NCI-H1417 treated with DMSO at 0.1 percent for 48 hours (cell line): ENCODE results near the gene HNRNPAB.
"Not testable (repeated sequence)": the region's sequence is repeated elsewhere in the genome, so short reads cannot be mapped to it uniquely, and the experiment has no call there.

Source experiments
- DNase-seq: peaks from one replicate; lab custom pipeline; 2025; lab: John Stamatoyannopoulos, UW

The HNRNPAB gene

GRCh38 chr5:178196986-178197385 is 7.3 kb upstream of the HNRNPAB start:
- DNase-seq = no peak

GRCh38 chr5:178198151-178198550 is 6.2 kb upstream of the HNRNPAB start:
- DNase-seq = not testable (repeated sequence)

- DNase-seq = no peak
Observed at GRCh38 chr5:178198706-178199105, 5.6 kb upstream of the HNRNPAB start.

- DNase-seq = no peak
Observed at GRCh38 chr5:178199581-178200434, 4.5 kb upstream of the HNRNPAB start.

- DNase-seq = no peak
Observed at GRCh38 chr5:178201221-178201926, 3.0 kb upstream of the HNRNPAB start.

- DNase-seq = no peak
Observed at GRCh38 chr5:178201927-178202235, 2.5 kb upstream of the HNRNPAB start.

DNA sequence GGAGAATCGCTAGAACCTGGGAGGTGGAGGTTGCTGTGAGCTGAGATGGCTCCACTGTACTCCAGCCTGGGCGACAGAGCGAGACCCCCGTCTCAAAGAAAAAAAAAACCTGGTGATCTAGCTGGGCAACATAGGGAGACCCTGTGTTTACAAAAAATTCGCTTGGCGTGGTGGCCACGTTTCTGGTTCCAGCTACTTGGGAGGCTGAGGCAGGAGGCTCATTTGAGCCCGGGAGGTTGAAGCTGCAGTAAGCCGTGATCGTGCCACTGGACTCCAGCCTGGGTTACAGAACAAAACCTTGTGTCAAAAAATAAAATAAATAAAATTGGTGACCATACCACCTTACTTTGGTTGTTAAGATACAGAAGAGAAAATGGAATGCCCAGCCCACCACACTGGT is 1.8 kb upstream of the HNRNPAB start:
- no peak for DNase-seq

DNA sequence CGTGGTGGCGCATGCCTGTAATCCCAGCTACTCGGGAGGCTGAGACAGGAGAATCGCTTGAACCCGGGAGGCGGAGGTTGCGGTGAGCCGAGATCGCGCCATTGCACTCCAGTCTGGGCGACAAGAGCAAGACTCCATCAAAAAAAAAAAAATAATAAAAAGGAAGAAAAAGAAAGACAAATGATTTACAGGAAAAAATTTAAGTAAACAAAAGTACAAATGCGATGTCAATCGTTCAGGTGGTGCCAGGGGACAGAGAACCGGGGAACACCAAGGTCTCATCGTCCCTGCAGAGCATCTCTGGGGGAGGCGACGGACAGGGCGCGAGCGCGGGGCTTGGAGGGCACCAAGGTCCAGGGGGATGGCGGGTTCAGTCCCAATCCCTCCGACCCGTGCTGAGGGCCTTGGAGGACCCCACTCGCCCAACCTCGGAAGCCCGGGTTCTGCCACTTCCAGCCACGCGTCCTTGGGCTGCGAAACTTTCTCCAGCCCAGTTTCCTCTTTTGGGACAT is 607 bp upstream of the HNRNPAB start:
- DNase-seq = no peak

- DNase-seq = no peak
Observed at GRCh38 chr5:178204935-178205748, 809 bp downstream of the HNRNPAB start.

DNA sequence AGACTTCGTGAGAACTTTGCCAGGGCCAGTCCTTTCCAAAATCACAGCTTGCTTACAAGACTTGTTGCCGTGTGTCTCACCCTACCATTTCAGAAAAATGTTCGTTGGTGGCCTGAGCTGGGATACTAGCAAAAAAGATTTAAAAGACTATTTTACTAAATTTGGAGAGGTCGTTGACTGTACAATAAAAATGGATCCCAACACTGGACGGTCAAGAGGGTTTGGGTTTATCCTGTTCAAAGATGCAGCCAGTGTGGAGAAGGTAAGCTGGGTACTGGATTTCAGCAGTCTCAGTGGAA is 1.4 kb downstream of the HNRNPAB start:
- DNase-seq = no peak

- DNase-seq = no peak
Observed at GRCh38 chr5:178206166-178207101, 2.1 kb downstream of the HNRNPAB start.

- DNase-seq = no peak
Observed at GRCh38 chr5:178207183-178207916, 3.0 kb downstream of the HNRNPAB start.

- no peak for DNase-seq
Observed at GRCh38 chr5:178207917-178208280, 3.6 kb downstream of the HNRNPAB start.

GRCh38 chr5:178208540-178209227 is 4.4 kb downstream of the HNRNPAB start:
- DNase-seq = no peak

DNA sequence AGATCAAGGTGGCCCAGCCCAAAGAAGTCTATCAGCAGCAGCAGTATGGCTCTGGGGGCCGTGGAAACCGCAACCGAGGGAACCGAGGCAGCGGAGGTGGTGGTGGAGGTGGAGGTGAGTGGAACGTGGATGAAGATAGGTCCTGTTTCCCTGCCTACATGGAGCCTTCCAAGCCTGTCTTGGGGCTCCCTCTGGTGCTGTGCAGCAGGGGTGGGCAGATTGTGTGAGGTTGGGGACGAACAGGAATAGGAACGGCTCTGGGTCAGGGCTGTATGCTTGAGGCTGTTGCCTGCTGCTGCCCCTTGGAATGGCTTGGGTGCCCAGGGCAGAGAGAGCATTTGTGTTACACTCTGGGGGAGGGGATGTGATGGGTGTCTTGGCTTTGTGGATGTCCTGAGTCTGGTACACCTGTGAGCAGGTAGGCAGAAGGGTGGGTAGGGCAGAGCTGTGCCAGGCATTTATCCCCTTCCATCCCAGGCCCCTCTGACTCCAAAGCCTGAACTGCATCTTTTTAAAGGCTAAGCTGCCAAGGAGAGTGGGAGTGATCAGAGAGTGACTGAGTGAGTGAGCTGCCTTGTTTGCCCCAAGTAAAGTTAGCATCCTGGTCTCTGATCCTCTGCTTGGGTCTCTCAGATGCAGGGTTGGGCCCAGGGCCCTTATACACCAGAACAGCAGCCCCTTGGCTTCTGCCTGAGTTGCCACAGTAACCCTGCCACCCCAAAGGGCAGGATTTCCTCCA is 5.2 kb downstream of the HNRNPAB start:
- DNase-seq = no peak

DNA sequence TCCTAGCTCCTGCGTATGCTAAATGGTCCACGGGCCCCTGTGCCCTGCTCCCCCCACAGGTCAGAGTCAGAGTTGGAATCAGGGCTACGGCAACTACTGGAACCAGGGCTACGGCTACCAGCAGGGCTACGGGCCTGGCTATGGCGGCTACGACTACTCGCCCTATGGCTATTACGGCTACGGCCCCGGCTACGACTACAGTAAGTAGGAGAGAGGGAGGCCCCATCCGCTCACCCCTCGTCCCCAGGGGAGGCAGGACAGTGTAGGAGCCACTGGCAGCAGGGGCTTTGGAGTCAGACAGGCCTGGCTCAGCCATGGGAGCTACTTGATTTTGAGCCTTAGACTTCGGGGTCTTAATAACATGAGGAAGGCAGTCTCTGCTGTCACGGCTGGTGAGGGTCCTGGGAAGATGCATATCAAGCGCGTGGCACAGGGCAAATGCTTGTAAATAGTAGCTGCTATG is 5.8 kb downstream of the HNRNPAB start:
- DNase-seq = no peak

GRCh38 chr5:178210686-178211085 is 6.4 kb downstream of the HNRNPAB start:
- DNase-seq = no peak

DNA sequence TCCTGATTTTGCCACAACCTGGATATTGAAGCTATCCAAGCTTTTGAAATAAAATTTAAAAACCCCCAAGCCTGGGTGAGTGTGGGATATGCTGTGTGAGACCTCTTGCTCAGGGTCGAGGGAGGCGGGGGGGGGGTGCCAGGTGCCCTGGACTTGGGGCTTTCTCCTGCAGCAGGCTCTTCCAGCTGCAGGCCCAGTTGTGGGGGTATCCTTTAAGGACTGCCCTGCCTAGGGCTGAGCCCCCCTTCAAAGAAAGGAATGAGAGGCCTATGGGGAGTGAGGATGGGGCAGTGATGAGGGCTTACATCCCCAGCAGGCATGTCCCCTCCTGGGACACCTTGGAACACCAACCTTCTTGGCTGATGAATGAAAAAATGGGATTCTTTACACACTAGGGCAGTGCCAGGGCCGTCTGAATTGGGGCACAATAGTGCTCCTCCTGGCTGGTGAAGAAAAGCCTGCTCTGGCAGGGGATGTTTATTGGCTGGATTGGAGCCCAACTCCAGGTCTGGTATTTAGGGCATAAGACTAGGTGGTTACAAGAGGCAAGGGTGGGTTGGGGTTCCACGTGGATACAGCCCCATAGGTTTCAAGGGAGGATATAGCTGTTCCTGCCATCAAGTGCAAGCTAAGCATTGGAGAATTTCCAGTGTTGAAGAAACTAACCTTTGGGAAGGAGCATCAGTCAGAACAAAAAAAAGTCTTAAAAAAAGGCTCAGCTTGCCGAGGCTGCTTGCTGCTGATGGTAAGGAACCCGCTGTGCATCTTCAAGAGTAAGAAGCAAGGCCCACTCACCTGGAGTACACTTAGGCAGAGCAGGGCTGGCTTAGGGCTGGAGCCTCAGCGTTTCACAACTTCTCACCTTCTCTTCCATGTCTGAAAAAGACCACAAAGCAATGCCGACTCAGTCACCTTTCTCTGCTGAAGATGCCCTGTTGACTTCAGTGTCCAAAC is 7.0 kb downstream of the HNRNPAB start:
- DNase-seq = no peak
